Stimulated activated naive CD4-positive, alpha-beta T cell treated with Interleukin-2 at 50 U/mL for 16 hours (primary cell): ENCODE data around the gene ZNF496.
"Not testable (repeated sequence)": the region's sequence is repeated elsewhere in the genome, so short reads cannot be mapped to it uniquely, and the experiment has no call there.

Source experiments
- DNase-seq: peaks from one replicate; lab custom pipeline; 2025; lab: John Stamatoyannopoulos, UW

Gene ZNF496

DNA sequence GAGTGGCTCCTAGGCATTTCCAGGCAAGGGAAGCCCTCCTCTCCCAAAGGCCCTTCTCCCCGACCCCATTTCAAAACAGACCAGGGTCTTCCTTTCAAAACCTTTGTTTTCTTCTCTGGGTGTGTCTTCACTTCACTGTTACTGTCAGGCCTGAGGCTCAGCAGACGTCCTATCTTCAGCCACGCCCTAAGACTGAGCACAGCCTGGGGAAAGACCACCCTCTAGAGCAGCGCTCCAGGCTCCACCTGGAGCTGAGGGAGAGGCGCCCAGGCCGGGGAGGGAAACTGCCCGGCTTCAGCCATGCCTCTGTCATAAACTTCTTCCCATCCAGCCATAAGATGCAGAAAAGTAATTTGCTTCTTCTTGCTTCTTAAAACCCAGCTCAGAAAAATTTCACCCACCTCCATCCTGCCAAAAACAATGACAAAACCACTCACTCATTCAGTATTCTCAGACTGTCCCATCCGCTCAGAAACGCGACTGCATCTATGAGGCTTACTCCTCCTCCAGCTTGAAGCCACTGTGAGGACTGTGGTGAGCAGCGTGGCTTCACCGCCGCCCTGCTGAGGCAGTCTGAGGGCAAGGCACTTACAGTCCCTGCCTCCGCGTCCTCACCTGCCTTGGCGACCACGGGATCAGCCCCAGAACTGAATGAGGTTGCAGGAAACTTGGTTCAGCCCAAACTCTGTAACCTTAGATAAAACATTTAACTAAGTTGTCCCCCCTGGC lies 39.7 kb downstream of the ZNF496 start:
- DNase-seq = no peak

- DNase-seq = no peak
Observed at GRCh38 chr1:247291161-247291560, 40.5 kb downstream of the ZNF496 start.

GRCh38 chr1:247290576-247290975 lies 41.1 kb downstream of the ZNF496 start:
- DNase-seq = no peak

DNA sequence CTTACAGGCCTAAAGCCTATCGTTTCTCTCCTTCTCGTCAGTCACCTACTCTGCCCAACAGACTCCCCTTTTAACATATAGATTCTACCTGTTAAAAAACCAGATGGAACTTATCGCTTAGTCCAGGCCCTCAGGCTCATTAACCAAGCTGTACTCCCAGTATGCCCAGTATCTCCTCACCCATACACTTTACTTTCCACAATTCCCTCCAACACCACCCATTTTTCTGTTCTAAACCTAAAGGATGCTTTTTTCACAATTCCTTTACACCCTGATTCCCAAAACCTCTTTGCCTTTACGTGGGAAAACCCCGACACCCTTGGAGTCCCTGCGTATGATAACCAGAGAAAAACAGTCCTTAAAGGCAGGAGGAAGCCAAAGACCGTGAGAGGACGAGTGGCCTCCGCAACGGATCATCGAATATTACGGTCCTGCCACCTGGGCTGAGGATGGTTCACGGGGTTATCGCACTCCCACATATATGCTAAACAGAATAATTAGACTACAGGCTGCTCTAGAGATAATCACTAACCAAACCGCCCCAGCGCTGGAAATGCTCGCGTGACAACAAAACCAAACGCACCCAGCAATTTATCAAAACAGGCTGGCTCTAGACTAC lies 42.3 kb downstream of the ZNF496 start:
- DNase-seq = not testable (repeated sequence)

- DNase-seq = no peak
Observed at GRCh38 chr1:247288341-247288740, 43.3 kb downstream of the ZNF496 start.

- DNase-seq = no peak
Observed at GRCh38 chr1:247287460-247287859, 44.2 kb downstream of the ZNF496 start.

- DNase-seq = no peak
Observed at GRCh38 chr1:247286134-247286670, 45.5 kb downstream of the ZNF496 start.

GRCh38 chr1:247281001-247281574 lies 50.6 kb downstream of the ZNF496 start:
- DNase-seq = no peak

DNA sequence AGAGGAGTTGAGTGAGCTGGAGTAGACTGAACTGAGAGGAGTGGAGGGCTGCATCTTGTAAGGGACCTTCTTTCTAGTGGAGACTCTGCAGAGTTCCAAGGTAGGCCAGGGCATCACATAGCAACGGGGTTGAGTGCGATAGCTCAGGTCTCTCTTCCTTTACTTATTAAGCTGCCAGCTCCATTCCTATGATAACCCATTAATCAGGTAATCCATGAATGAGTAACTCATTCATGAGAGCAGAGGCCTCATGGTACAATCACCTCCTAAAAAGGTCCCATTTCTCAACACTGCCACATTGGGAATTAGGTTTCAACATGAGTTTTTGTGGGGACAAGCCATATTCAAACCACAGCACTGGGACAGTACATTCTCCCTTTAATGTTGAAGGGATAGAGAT lies 54.5 kb downstream of the ZNF496 start:
- no peak for DNase-seq

DNA sequence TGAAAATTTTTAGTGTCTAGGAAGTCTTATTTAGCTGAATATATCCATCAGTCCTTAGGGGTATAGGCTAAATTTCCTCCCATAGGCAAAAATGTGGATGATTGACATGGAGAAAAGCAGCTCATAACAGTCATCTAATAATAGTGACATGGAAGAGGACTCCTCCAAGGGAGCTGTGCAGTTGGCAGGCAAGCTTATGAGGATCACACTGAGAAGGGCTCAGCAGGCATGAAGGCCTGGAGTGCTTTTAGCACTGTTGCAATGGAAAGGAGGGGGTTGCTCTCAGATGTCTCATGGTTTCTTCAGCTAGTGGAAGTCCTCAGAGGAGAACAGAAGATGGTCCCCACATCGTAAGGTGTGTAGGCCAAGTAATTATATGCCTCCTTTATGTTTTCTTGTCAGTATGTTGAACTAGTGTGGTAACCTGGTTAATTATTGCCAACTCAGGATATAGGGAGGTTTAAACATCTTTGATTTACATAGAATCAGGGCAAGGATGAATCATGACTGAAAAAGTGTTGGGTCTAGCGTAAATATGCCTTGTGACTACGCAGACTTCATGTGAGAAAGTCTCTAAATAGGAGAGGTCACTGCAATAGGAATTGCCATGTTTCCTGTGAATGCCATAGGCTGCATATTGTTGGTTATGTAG lies 56.9 kb downstream of the ZNF496 start:
- no peak for DNase-seq

GRCh38 chr1:247273013-247273412 lies 58.7 kb downstream of the ZNF496 start:
- DNase-seq = no peak

DNA sequence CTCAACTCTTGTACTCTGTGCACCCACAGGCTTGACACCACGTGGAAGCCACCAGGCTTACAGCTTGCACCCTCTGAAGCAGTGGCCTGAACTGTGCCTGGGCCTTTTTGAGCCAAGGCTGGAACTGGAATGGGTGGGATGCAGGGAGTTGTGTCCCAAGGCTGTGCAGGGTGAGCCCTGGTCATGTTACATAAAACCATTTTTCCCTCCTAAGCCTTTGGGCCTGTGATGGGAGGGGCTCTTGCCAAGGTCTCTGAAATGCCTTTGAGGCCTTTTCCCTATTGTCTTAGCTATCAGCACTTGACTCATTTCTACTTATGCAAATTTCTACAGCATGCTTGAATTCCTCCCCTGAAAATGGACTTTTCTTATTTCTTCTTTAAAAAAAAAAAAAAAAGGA lies 61.7 kb downstream of the ZNF496 start:
- DNase-seq = no peak

DNA sequence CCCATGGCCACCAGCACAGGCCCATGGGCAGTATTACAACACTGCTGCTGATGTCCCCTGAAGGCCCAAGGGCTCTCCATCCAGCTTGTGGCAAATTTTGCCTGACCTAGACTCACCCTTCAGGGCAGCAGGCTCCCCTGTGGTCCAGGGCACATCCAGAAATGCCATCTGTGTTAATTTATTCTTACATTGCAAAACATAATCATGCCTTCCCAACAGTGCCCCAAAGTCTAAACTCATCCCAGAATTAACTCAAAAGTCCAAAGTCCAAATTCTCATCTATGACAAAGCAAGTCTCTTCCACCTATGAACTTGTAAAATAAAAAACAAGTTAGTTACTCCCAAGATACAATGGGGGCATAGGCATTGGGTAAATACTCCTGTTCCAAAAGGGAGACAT lies 62.5 kb downstream of the ZNF496 start:
- no peak for DNase-seq

DNA sequence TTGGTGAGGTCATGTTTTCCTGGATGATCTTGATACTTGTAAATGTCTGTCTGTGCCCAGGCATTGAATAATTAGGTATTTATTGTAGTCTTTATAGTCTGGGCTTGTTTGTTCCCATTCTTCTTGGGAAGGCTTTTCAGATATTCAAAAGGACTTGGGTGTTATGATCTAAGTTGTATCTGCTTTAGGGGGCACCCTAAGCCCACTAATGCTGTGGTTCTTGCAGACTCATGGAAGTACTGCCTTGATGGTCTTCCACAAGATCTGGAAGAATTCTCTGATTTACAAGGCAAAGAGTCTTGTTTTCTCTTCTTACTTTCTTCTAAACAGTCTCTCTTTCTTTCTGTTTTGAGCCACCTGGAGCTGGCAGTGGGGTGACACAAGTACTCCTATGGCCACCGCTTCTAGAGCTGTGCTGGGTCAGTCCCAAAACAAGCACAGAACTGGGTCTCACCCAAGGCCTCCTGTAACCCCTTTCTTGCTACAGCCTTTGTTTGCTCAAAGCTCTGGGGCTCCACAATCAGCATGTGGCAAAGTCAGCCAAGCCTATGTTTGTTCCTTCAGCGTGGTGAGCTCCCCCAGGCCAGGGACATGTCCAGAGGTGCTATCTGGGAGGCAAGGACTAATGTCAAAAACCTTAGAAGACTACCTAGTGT lies 63.1 kb downstream of the ZNF496 start:
- DNase-seq = no peak

DNA sequence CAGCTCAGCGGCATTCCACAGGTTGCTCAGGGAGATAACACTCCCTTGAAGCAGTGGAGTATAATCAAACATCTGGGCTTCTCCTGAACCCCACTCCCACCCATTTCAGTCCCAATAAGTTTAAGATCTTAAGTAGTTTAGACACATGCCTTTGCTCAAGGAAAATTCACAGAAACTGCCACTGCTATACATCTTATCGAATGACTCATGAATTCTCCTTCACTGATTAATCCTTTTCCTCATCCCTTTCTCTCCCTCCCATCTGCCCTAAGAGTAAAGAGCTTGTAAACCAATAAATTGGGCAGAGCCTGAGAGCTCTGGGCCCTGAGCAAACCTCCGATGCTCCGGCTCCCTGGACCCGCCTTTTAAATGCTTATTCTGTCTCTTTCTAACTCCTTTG lies 65.6 kb downstream of the ZNF496 start:
- DNase-seq = no peak

- not testable (repeated sequence) for DNase-seq
Observed at GRCh38 chr1:247255772-247256171, 75.9 kb downstream of the ZNF496 start, which contains the start of gene VN1R5. TSS of gene VN1R5 (plus strand) at chr1:247256072.

GRCh38 chr1:247247568-247247967 lies 84.1 kb downstream of the ZNF496 start:
- DNase-seq = no peak
